Transverse colon (tissue), 4 donors: Measurements from ENCODE around the gene STYXL1. TPM values are rescaled to one million over a fixed set of nuclear protein-coding genes. Genes with fewer than 3 reads are reported as not detected.
"Not testable (repeated sequence)": the region's sequence is repeated elsewhere in the genome, so short reads cannot be mapped to it uniquely, and the experiment has no call there.

ENCODE experiments used
- DNase-seq: peaks from one replicate; pipeline ENCODE4 v3.0.0-alpha.2; 2019
- H3K27ac ChIP-seq, 4 donors: fragments of 200-600 bp; sonication (generic); 2 replicates each; pipeline ENCODE4 v1.5.1; 2016 to 2018; ENCODE audit warnings: inconsistent platforms in 4 of 4
- H3K27me3 ChIP-seq: fragments of 200-600 bp; sonication (generic); 2 replicates; pipeline ENCODE4 v1.5.1; 2017; ENCODE audit warnings: inconsistent platforms
- H3K36me3 ChIP-seq, 4 donors: fragments of 200-600 bp; sonication (generic); 2 replicates each; pipeline ENCODE4 v1.5.1; 2017 to 2019; ENCODE audit warnings: inconsistent platforms in 4 of 4
- H3K4me1 ChIP-seq, 4 donors: fragments of 200-600 bp; sonication (generic); 2 replicates each; pipeline ENCODE4 v1.5.1; 2017 to 2020; ENCODE audit warnings: inconsistent platforms in 4 of 4
- H3K4me3 ChIP-seq, 4 donors: fragments of 200-600 bp; sonication (generic); 1 replicate in 1 of 4; 2 replicates in 3 of 4; pipeline versions ENCODE4 v1.5.1 to v1.6.1; 2017 to 2019; ENCODE audit warnings: inconsistent platforms in 4 of 4
- H3K9me3 ChIP-seq, 2 donors: fragments of 200-600 bp; sonication (generic); 2 replicates each; pipeline ENCODE4 v1.5.1; 2017 to 2019; ENCODE audit warnings: inconsistent platforms in 2 of 2
- EP300 ChIP-seq: sonication (generic); formaldehyde crosslinking; IDR thresholded peaks from one replicate; pipeline ENCODE4 v1.6.1; 2017; ENCODE audit warnings: antibody characterized with exemption, low read depth
- POLR2A ChIP-seq: fragments of 450-650 bp; IDR thresholded peaks from one replicate; pipeline ENCODE4 v1.6.1; 2016; ENCODE audit warnings: antibody characterized with exemption, mild to moderate bottlenecking, moderate library complexity
- POLR2AphosphoS5 ChIP-seq, 3 donors: sonication (generic); formaldehyde crosslinking; IDR thresholded peaks; one replicate each; pipeline ENCODE4 v1.6.1; 2016; ENCODE audit warnings: antibody characterized with exemption in 3 of 3
- WGBS, 2 donors: methylation state at CpG; one replicate each; pipeline ENCODE4 v1.1.5; 2018; ENCODE audit warnings: low coverage in 1 of 2; 5-methylcytosine and 5-hydroxymethylcytosine counted together
- in situ Hi-C, 4 donors: fragments of 200-750 bp; cut with MboI; loops; one replicate each; pipeline versions ENCODE4 v1.15.0 to v1.15.1; 2017; ENCODE audit warnings: low sequenced_read_pairs in 3 of 4, low pct_ligation_motif_present in 1 of 4, low pct_unique_long_range_greater_than_20kb in 1 of 4
- intact Hi-C: fragments of 100-400 bp; cut with DNase I; formaldehyde crosslinking; loops from one replicate; pipeline ENCODE4 v1.15.1; 2023; ENCODE audit warnings: low total_unique reads
- total RNA-seq, 4 donors: library from RNA; depleted of rRNA; stranded (reverse); fragments of >200 nt; gene quantifications; one replicate each; pipeline ENCODE4 v1.1.0, GENCODE V29; 2016
- TF ChIP-seq, protein P1 (sequence below), 5 experiments: fragments of 200-600 bp in 3 of 5; fragments of 450-650 bp in 2 of 5; sonication (generic) in 3 of 5; IDR thresholded peaks; 1 replicate in 2 of 5; 2 replicates in 3 of 5; pipeline ENCODE4 v1.5.1; 2016 to 2017; ENCODE audit warnings: antibody characterized with exemption in 5 of 5, inconsistent platforms in 3 of 5, mild to moderate bottlenecking in 2 of 5, moderate library complexity in 1 of 5

Gene STYXL1, protein sequence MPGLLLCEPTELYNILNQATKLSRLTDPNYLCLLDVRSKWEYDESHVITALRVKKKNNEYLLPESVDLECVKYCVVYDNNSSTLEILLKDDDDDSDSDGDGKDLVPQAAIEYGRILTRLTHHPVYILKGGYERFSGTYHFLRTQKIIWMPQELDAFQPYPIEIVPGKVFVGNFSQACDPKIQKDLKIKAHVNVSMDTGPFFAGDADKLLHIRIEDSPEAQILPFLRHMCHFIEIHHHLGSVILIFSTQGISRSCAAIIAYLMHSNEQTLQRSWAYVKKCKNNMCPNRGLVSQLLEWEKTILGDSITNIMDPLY
- total RNA-seq = 10 to 100 TPM in 2 of 4 donors, 1 to 10 TPM in 2; 3.4 to 51.9 (median 20.9) TPM

DNA sequence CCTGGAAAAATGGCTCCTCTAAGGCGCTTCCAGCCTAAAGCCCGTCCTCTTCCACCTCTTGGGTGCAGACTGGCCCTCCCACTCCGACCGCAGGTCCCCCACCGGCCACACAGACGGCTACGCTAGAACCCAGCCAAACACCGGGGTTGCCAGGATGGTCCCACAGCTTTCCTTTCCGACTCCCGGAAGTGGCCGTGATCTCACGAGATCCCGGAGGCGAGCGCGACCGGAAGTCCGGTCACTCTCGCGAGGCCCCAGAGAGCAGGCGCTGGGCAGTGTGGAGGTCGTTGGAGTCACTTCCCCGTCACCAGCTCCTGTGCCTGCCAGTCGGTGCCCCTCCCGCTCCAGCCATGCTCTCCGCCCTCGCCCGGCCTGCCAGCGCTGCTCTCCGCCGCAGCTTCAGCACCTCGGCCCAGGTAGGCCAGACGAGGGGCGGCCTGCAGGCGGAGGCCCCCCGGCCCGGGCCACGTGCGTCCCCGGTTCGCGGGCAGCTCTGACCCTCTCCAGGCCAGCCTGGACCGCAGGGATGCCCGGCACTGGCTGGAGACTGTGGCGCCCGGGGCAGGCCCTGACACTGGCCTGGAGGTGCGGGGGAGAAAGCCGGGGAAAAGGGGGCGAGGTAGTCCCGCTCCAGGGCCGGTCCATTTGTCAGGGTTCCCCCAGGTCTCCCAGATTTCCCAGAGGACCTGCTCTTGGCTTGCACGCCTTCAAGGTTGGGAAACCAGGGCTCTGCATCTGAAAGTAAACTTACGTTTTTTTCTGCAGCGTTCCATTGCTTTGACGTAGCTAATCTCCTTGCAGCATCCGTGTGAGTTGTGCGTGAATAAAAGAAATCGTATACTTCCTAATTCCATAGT lies at the start of gene STYXL1, which contains the start of gene MDH2:
Gene STYXL1, minus strand, starts transcription at position 190 of the 857 bp plus-strand sequence. CDS start 17,477 bp downstream, outside the sequence.
Gene MDH2, plus strand, starts transcription at position 296 of the 857 bp plus-strand sequence. Its CDS starts 55 bp downstream, at position 351.
- H3K9me3 ChIP-seq = no peaks in the 10 kb centered on the region
- WGBS, 2 donors = 1% methylated on average over 29 of the region's 58 CpGs; no CpG with 5 or more reads in 1 of the 2 donors
- in situ Hi-C loops = no loop called here
- H3K4me3 ChIP-seq = peak within 1 kb of the TSS; percentile 67 to 99 (median 82)
- H3K36me3 ChIP-seq = no peaks in the 10 kb centered on the region
- peak within 1 kb of the TSS; percentile 90 to 97 (median 94) for H3K27ac ChIP-seq
- peak; percentile 88 to 97 (median 94) for TF ChIP-seq POLR2AphosphoS5 (IDR thresholded peaks at IDR 0.05)
- TF ChIP-seq, protein P1, sequence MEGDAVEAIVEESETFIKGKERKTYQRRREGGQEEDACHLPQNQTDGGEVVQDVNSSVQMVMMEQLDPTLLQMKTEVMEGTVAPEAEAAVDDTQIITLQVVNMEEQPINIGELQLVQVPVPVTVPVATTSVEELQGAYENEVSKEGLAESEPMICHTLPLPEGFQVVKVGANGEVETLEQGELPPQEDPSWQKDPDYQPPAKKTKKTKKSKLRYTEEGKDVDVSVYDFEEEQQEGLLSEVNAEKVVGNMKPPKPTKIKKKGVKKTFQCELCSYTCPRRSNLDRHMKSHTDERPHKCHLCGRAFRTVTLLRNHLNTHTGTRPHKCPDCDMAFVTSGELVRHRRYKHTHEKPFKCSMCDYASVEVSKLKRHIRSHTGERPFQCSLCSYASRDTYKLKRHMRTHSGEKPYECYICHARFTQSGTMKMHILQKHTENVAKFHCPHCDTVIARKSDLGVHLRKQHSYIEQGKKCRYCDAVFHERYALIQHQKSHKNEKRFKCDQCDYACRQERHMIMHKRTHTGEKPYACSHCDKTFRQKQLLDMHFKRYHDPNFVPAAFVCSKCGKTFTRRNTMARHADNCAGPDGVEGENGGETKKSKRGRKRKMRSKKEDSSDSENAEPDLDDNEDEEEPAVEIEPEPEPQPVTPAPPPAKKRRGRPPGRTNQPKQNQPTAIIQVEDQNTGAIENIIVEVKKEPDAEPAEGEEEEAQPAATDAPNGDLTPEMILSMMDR (IDR thresholded peaks at IDR 0.05) = no peak
- TF ChIP-seq POLR2A = peak; percentile 93
- no peak for TF ChIP-seq EP300
- DNase-seq = peak; percentile 96
- H3K4me1 ChIP-seq = peaks cover 14 to 40% (median 23%) of the 10 kb centered on the region in 4 donors
- intact Hi-C loops = no loop called here
- H3K27me3 ChIP-seq = no peaks in the 10 kb centered on the region

DNA sequence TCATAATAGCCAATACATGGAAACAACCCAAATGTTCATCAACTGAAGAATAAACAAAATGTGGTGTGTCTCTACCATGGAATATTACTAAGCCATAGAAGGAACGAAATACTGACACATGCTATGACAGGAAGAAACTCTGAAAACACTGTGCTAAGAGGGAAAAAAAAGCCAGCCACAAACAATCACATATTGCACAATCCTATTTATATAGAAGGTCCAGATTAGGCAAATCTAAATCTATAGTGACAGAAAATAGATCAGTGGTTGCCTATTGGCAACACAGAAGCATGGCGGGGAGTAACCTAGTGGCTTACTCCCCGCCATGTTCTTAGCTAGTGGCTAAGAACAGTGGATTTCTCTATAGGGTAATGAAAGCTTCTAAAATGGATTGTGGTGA lies 48.1 kb upstream of the STYXL1 start:
- DNase-seq = no peak
- Histone ChIP-seq H3K27ac (no peak overlapping the region), H3K27me3 (no peaks in the 10 kb centered on the region), H3K9me3 (no peaks in the 10 kb centered on the region), H3K4me3 (no peak overlapping the region), H3K4me1 (no peaks in the 10 kb centered on the region), H3K36me3 (no peaks in the 10 kb centered on the region)
- no peak for TF ChIP-seq EP300
- no peak for TF ChIP-seq POLR2AphosphoS5 (IDR thresholded peaks at IDR 0.05)
- TF ChIP-seq POLR2A = no peak
- TF ChIP-seq, protein P1 (IDR thresholded peaks at IDR 0.05) = no peak
- 79 to 87% methylated on average over 2 to 3 of the region's 3 CpGs for whole genome bisulfite sequencing, 2 donors
- intact Hi-C loops = loop anchor here (1.0 kb wide), 1 partner anchor 10 kb away; no protein-coding TSS in a partner anchor
- in situ Hi-C loops = no loop called here

DNA sequence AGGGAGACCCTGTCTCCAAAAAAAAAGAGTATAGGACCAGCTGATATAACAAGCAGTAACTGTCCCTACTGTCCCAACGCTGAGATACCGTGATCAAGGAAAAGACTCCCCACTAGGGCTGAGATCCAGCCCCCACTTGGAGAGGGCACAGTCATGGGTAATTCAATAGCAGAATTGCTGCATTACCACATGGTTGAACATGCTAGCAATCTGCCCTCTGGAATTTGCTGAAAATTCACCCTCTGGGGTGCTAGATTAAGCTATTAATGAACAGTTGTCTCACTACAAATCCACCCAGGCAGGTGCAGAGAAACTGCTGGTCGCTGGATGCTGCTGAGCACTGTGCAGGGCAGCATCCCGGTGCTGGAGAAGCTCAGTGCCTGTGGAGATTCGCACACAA lies 46.5 kb upstream of the STYXL1 start:
- in situ Hi-C loops, H3K4me1 ChIP-seq, H3K36me3 ChIP-seq, H3K9me3 ChIP-seq, intact Hi-C loops, DNase-seq, H3K27ac ChIP-seq, H3K27me3 ChIP-seq, H3K4me3 ChIP-seq: not testable (repeated sequence)
- 84 to 100% methylated on average over 2 to 5 of the region's 5 CpGs for WGBS, 2 donors

DNA sequence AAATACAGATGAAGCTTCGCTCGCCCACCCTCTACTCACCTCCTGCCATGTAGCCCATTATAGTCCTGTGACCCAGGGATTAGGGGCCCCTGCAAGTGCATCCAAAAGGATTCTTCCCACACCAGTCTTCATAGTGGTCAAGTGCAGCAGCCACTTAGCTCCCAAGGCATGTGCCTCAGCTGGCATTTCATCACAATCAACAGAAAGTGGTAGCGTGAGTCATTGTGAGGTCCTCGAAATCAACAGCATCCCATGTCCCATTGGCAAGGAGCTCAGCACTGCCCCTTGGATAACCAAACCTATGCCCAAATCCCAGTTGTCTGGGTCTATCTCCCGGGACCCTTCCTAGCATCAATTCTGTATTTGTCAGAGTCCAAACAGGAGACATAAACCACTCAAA lies 45.7 kb upstream of the STYXL1 start:
- H3K27ac ChIP-seq, DNase-seq, intact Hi-C loops, H3K9me3 ChIP-seq, H3K27me3 ChIP-seq, H3K4me3 ChIP-seq, H3K36me3 ChIP-seq, in situ Hi-C loops, H3K4me1 ChIP-seq: not testable (repeated sequence)
- WGBS, 2 donors = 72 to 91% methylated on average over 3 to 5 of the region's 5 CpGs

DNA sequence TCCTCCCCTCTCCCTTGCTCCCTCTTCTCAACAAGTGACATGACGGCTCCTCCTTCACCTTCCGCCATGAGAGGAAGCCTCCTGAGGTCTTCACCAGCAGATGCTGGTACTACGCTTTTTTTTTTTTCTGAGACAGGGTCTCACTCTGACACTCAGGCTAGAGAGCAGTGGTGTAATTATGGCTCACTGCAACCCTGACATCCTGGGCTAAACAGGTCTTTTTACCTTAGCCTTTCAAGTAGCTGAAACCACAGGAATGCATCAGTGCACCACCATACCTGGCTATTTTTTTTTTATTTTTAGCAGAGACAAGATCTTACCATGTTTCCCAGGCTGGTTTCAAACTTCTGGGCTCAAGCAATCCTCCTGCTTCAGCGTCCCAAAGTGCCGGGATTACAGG lies 43.7 kb upstream of the STYXL1 start:
- Histone ChIP-seq H3K27me3 (no peaks in the 10 kb centered on the region), H3K9me3 (no peaks in the 10 kb centered on the region), H3K36me3 (no peaks in the 10 kb centered on the region), H3K4me1 (no peaks in the 10 kb centered on the region), H3K4me3 (no peak overlapping the region), H3K27ac (no peak overlapping the region)
- intact Hi-C loops = no loop called here
- in situ Hi-C loops = no loop called here
- 93 to 100% methylated on average over 1 to 5 of the region's 5 CpGs for WGBS, 2 donors
- no peak for DNase-seq
- TF ChIP-seq, protein P1 (IDR thresholded peaks at IDR 0.05) = no peak
- TF ChIP-seq POLR2AphosphoS5 (IDR thresholded peaks at IDR 0.05) (no peak), POLR2A (no peak), EP300 (no peak)
